GM06990 (cell line): ENCODE data around the gene RASAL1.

Experiments
- DNase-seq: peaks from one replicate; pipeline ENCODE4 v3.0.0-alpha.2; 2011; ENCODE audit not compliant: insufficient read length; ENCODE audit errors: extremely low read depth
- H3K27me3 ChIP-seq: replicated peaks from 2 replicates; pipeline ENCODE4 v1.6.0; 2011; ENCODE audit warnings: low read length; ENCODE audit not compliant: control insufficient read depth, insufficient read depth
- H3K36me3 ChIP-seq: 2 replicates; pipeline ENCODE4 v1.5.1; 2011; ENCODE audit warnings: low read length; ENCODE audit not compliant: control insufficient read depth, insufficient read depth
- H3K4me3 ChIP-seq: replicated peaks from 2 replicates; pipeline ENCODE4 v1.5.1; 2011; ENCODE audit warnings: low read depth, mild to moderate bottlenecking, control low read depth, low read length
- CTCF ChIP-seq: IDR thresholded peaks from 2 replicates; pipeline ENCODE4 v1.5.1; 2011; ENCODE audit warnings: low read length, control low read depth, mild to moderate bottlenecking, inconsistent platforms; ENCODE audit not compliant: insufficient read depth, poor library complexity, severe bottlenecking

Gene RASAL1

GRCh38 chr12:113130457-113131135 is 5.0 kb downstream of the RASAL1 start:
- no peak overlapping the region for H3K4me3 ChIP-seq
- peaks cover 3% of the 10 kb centered on the region for H3K27me3 ChIP-seq
- no peaks in the 10 kb centered on the region for H3K36me3 ChIP-seq
- no peak for DNase-seq
- TF ChIP-seq CTCF = peak; percentile 41

- no peak overlapping the region for H3K4me3 ChIP-seq
- peaks cover 3% of the 10 kb centered on the region for H3K27me3 ChIP-seq
- DNase-seq = no peak
- no peaks in the 10 kb centered on the region for H3K36me3 ChIP-seq
- no peak for TF ChIP-seq CTCF
Observed at GRCh38 chr12:113129664-113130456, 5.7 kb downstream of the RASAL1 start.

GRCh38 chr12:113128802-113129663 is 6.5 kb downstream of the RASAL1 start:
- no peak for DNase-seq
- Histone ChIP-seq H3K36me3 (no peaks in the 10 kb centered on the region), H3K4me3 (no peak overlapping the region), H3K27me3 (peaks cover 3% of the 10 kb centered on the region)
- TF ChIP-seq CTCF = no peak

GRCh38 chr12:113127791-113128199 is 7.8 kb downstream of the RASAL1 start:
- DNase-seq = no peak

More at GRCh38 chr12:113127791-113128199, 7.8 kb downstream of the RASAL1 start:
- H3K36me3 ChIP-seq = no peaks in the 10 kb centered on the region
- H3K4me3 ChIP-seq = no peak overlapping the region
- peaks cover 3% of the 10 kb centered on the region for H3K27me3 ChIP-seq
- TF ChIP-seq CTCF = no peak
